Measurements from ENCODE around the gene MUC21. TPM values are rescaled to one million over a fixed set of nuclear protein-coding genes. Genes with fewer than 3 reads are reported as not detected.

Gene MUC21
- total and polyA plus RNA-seq, 7 donors, result 0.01 to 0.07 (median 0.07) TPM; not detected in 4

DNA sequence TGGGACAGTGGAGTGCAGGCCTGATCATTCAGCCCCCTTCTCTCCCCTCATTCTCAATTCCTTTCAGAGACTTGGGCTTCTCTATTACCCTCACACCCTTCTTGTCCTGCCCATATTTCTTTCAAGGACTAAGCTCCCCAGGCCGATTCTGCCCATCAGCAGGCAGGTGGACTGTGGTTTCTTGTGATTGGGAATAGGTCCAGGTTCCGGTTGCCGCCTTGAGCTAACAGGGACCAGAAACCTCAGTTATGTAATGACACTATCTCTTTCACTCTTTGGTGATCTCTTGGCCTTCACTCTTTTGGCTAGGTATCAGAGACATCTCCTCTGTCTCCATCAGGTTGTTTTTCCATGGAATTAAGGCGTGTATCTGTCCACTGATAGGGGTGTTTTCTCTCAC lies 36.3 kb upstream of the MUC21 start:
- Histone ChIP-seq H3K4me1 (no peaks in the 10 kb centered on the region), H3K27ac (no peak overlapping the region), H3K27me3 (ENCODE audit: insufficient read depth in 3 of 3, low read length in 2 of 3) (peaks cover 0 to 24% (median 0%) of the 10 kb centered on the region in 3 donors), H3K9me3 (no peaks in the 10 kb centered on the region), H3K4me3 (no peak overlapping the region), H3K36me3 (ENCODE audit: insufficient read depth in 1 of 2, low read depth in 1 of 2) (no peaks in the 10 kb centered on the region)
- WGBS, 3 donors, result 71 to 89% (median 73%) methylated on average over 4 of the region's 4 CpGs
- DNase-seq, result no peak
- no peak for ATAC-seq
- intact Hi-C loops (cut with DNase I), result no loop called here
- TF ChIP-seq CTCF (IDR thresholded peaks at IDR 0.05), result no peak

GRCh38 chr6:30948811-30949210 lies 34.7 kb upstream of the MUC21 start:
- peaks cover 0 to 24% (median 0%) of the 10 kb centered on the region in 3 donors for H3K27me3 ChIP-seq (ENCODE audit: insufficient read depth in 3 of 3, low read length in 2 of 3)
- ATAC-seq, result no peak
- WGBS, 3 donors, result 94 to 96% (median 95%) methylated on average over 6 of the region's 6 CpGs
- H3K4me1 ChIP-seq, result no peaks in the 10 kb centered on the region
- H3K27ac ChIP-seq, result no peak overlapping the region
- DNase-seq, result no peak
- TF ChIP-seq CTCF (IDR thresholded peaks at IDR 0.05), result no peak
- no peaks in the 10 kb centered on the region for H3K36me3 ChIP-seq (ENCODE audit: insufficient read depth in 1 of 2, low read depth in 1 of 2)
- no peak overlapping the region for H3K4me3 ChIP-seq
- no peaks in the 10 kb centered on the region for H3K9me3 ChIP-seq
- intact Hi-C loops (cut with DNase I), result no loop called here

DNA sequence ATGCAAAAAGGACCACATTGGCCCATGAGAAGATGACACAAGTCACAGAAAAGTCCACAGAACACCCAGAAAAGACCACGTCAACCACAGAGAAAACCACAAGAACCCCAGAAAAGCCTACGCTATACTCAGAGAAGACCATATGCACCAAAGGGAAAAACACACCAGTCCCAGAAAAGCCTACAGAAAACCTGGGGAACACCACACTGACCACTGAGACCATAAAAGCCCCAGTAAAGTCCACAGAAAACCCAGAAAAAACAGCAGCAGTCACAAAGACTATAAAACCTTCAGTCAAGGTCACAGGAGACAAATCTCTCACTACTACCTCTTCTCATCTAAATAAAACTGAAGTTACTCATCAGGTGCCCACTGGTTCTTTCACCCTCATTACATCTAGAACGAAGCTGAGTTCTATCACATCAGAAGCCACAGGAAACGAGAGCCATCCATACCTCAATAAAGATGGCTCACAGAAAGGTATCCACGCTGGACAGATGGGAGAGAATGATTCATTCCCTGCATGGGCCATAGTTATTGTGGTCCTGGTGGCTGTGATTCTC lies 31.5 kb upstream of the MUC21 start:
- H3K4me3 ChIP-seq, result no peak overlapping the region
- H3K27me3 ChIP-seq (ENCODE audit: insufficient read depth in 3 of 3, low read length in 2 of 3), result peaks cover 0 to 34% (median 2%) of the 10 kb centered on the region in 3 donors
- 75 to 84% (median 83%) methylated on average over 5 of the region's 5 CpGs for WGBS, 3 donors
- no peak for TF ChIP-seq CTCF (IDR thresholded peaks at IDR 0.05)
- ATAC-seq (no peak), DNase-seq (no peak)
- intact Hi-C loops (cut with DNase I), result no loop called here
- H3K4me1 ChIP-seq, result peaks cover 8% of the 10 kb centered on the region
- H3K27ac ChIP-seq, result no peak overlapping the region
- no peaks in the 10 kb centered on the region for H3K9me3 ChIP-seq
- no peaks in the 10 kb centered on the region for H3K36me3 ChIP-seq (ENCODE audit: insufficient read depth in 1 of 2, low read depth in 1 of 2)

DNA sequence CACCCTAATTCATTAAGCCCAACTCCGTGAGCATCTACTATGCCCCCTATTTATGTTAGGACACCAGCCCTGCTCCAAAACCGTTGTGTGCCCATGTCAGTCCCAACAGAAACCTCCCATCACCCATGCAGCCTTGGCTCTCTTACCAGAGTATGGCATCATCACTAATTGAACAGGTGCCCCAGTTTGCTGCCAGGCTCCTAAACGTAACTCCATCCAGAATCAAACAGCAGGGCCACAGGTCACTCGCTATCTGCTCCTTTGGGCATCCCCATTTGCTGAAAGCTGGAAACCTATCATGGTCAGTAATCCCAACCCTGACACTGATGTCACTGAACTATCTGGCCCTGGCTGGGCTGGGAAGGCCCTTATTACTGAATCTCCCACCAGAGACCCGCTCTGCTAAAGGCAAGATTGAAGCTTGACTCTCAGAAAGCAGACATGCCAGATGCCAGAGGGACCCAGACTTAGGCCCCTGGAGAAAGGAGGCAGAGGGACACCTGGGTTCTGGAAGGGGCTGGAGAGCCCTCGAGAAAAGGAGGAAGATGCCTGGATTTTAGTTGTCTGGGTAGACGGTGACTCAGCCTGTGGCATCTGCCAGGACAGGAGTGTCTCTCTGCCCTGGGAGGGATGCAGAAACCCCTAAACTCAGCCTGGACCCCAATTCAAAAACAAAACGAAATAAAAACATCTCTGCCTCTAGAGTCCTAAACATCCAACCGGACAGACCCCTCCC lies 28.7 kb upstream of the MUC21 start:
- intact Hi-C loops (cut with DNase I), result loop anchor here in 1 of 2 donors (1.0 kb wide), 1 partner anchor 36 kb away; no protein-coding TSS in a partner anchor
- H3K36me3 ChIP-seq (ENCODE audit: insufficient read depth in 1 of 2, low read depth in 1 of 2), result no peaks in the 10 kb centered on the region
- ATAC-seq, result peak; percentile 69 to 87 (median 83)
- peak overlapping the region; percentile 59 for H3K4me3 ChIP-seq
- no peak overlapping the region for H3K27ac ChIP-seq
- peak in 1 of 2 donors; percentile 56 for DNase-seq
- TF ChIP-seq CTCF (IDR thresholded peaks at IDR 0.05), result no peak
- 40 to 52% (median 44%) methylated on average over 9 of the region's 9 CpGs for WGBS, 3 donors
- peaks cover 0 to 48% (median 2%) of the 10 kb centered on the region in 3 donors for H3K27me3 ChIP-seq (ENCODE audit: insufficient read depth in 3 of 3, low read length in 2 of 3)
- no peaks in the 10 kb centered on the region for H3K9me3 ChIP-seq
- peaks cover 8% of the 10 kb centered on the region for H3K4me1 ChIP-seq
